HG03039 (cell line): Measurements from ENCODE around the gene TNFRSF9.
"Not testable (repeated sequence)": the region's sequence is repeated elsewhere in the genome, so short reads cannot be mapped to it uniquely, and the experiment has no call there.

Experiments used
- ATAC-seq: cut with Tn5 transposase; IDR thresholded peaks from one replicate; pipeline ENCODE4 v1.9.1; 2021; ENCODE audit warnings: mild to moderate bottlenecking, moderate library complexity; ENCODE audit not compliant: unreplicated experiment

The TNFRSF9 gene

GRCh38 chr1:7940745-7941436 is at the start of gene TNFRSF9:
Gene TNFRSF9, minus strand, starts transcription at chr1:7940839. Its CDS starts 845 bp downstream, at chr1:7939994.
- no peak for ATAC-seq

- no peak for ATAC-seq
Measured at GRCh38 chr1:7989762-7990428, 49.3 kb upstream of the TNFRSF9 start.

GRCh38 chr1:7988576-7988975 is 47.9 kb upstream of the TNFRSF9 start:
- ATAC-seq: no peak

- ATAC-seq: no peak
Measured at GRCh38 chr1:7987528-7987927, 46.9 kb upstream of the TNFRSF9 start.

GRCh38 chr1:7985851-7986612 is 45.4 kb upstream of the TNFRSF9 start:
- ATAC-seq: no peak

- no peak for ATAC-seq
Measured at GRCh38 chr1:7984811-7985210, 44.2 kb upstream of the TNFRSF9 start.

- ATAC-seq: no peak
Measured at GRCh38 chr1:7983086-7983778, 42.6 kb upstream of the TNFRSF9 start.

- ATAC-seq: no peak
Measured at GRCh38 chr1:7980984-7981383, 40.3 kb upstream of the TNFRSF9 start.

GRCh38 chr1:7975212-7975865 is 34.7 kb upstream of the TNFRSF9 start:
- ATAC-seq: no peak

GRCh38 chr1:7973086-7973485 is 32.4 kb upstream of the TNFRSF9 start:
- no peak for ATAC-seq

- ATAC-seq: no peak
Measured at GRCh38 chr1:7972285-7972684, 31.6 kb upstream of the TNFRSF9 start.

GRCh38 chr1:7971024-7971423 is 30.4 kb upstream of the TNFRSF9 start:
- ATAC-seq: no peak

GRCh38 chr1:7970246-7970645 is 29.6 kb upstream of the TNFRSF9 start:
- ATAC-seq: no peak

GRCh38 chr1:7967651-7968050 is 27.0 kb upstream of the TNFRSF9 start:
- no peak for ATAC-seq

GRCh38 chr1:7967196-7967595 is 26.6 kb upstream of the TNFRSF9 start:
- ATAC-seq: no peak

GRCh38 chr1:7964476-7964875 is 23.8 kb upstream of the TNFRSF9 start:
- no peak for ATAC-seq

GRCh38 chr1:7963841-7964240 is 23.2 kb upstream of the TNFRSF9 start:
- not testable (repeated sequence) for ATAC-seq

- not testable (repeated sequence) for ATAC-seq
Measured at GRCh38 chr1:7963378-7963730, 22.7 kb upstream of the TNFRSF9 start.

- ATAC-seq: no peak
Measured at GRCh38 chr1:7962636-7963377, 22.2 kb upstream of the TNFRSF9 start.

GRCh38 chr1:7962014-7962335 is 21.3 kb upstream of the TNFRSF9 start:
- no peak for ATAC-seq
